Activated CD4-positive, alpha-beta T cell treated with anti-CD3 and anti-CD28 coated beads, Interleukin-2, amount 50 U/mL, for 48 hours (primary cell): ENCODE measurements around the gene PLCL1.
A peak's percentile ranks its signal among the peaks of the same experiment; 100 is the strongest.
"Not testable (repeated sequence)": the region's sequence is repeated elsewhere in the genome, so short reads cannot be mapped to it uniquely, and the experiment has no call there.

ENCODE experiments used
- DNase-seq, 2 experiments: peaks; one replicate each; pipeline ENCODE4 v3.0.0-alpha.2; 2020

PLCL1 gene

DNA sequence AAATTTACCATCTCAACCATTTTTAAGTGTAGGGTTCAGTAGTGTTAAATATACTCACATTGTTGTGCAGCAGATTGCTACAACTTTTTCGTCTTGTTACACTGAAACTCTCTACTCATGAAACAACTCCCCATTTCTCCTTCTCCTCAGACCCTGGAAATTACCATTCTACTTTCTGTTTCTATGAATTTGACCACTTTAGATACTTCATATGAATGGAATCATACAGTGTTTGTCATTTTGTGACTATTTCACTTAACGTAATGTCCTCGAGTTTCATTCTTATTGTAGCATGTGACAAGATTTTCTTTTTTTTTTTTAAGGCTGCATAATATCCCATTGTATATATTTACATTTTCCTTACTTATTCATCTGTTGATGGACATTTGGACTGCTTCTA lies 203.8 kb downstream of the PLCL1 start:
- no peak for DNase-seq

DNA sequence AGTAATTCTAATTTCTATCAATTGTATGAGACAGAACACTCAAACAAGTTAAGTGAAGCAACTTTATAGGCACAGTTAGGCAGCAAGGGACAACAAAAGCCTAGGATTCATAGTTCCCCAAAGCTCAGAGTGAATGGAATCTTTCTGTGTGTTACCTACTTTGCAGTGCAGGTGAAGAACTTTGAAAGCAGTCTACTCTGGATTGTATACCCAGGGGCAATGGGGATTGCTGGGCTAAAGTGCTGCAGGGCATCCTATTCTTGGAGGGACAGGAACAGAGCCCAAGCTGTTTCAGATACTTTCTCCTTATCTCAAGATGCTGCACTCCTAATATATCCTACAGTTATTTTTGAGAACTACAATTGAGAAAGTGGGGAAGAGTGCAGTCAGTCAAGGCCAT lies 207.6 kb downstream of the PLCL1 start:
- DNase-seq = no peak

DNA sequence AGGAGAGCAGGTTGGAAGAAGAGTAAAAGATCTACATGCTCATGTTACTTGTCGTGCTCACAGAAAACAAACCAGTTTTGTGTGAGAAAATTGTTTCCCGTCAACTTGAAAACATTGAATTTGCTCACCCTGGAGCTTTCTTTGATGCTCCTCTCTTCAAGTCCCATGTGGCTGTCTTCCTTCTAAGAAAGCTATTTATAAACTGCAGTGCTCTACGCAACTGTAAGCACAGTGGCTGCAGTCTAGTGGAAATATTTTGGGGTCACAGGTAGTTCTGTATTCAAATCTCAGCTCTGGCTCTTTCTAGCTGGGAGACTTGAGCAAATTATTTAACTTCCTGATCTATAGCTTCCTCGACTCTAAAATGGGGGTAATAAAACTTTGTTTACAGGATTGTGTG lies 211.8 kb downstream of the PLCL1 start:
- DNase-seq = no peak

DNA sequence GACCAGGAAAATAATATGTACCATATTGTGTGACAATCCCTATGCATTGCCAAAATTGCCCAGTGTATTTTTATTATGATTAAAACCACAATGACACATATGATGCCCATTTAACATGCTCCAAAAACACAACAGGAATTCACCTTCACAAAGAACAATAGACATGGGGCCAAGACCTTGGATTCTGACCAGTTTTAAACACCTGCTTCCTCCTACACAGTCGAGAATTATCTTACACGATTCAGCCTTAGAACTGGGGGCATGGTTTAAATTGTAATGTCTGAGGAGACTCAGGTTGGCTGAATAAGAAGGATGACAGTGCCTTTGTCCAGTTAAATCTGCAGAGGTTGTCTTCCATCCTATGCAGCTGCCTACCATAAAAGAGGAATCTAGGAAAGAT lies 212.7 kb downstream of the PLCL1 start:
- no peak for DNase-seq

DNA sequence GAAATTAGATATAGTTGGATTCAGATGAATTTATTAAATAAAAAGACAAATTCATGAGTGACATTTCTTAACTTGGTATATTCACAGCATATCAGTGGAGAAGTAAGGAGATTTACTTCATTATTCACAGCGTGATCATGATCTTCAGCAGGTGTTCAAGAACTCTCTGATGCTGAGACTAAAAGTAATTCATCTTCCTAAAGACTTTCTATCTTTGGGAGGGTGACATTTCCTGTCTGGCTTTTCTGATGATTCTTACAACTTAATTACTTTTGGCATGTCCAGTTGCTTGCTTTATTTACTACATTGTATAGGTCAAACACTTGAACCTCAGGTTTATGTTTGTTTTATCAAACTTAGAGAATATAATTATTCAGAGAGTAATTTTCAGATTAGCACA lies 224.6 kb downstream of the PLCL1 start:
- no peak for DNase-seq

DNA sequence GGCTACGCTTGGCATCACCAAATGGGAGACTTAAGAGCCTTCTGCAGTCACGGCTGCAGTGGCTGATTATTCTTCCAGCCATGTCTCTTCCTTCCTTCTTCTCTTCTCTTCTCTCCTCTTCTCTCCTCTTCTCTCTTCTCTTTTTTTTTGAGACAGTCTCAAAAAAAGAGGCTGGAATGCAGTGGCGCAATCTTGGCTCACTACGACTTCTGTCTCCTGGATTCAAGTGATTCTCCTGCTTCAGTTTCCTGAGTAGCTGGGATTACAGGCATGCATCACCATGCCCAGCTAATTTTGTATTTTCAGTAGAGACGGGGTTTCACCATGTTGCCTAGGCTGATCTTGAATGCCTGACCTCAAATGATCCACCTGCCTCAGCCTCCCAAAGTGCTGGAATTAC lies 225.2 kb downstream of the PLCL1 start:
- not testable (repeated sequence) for DNase-seq

DNA sequence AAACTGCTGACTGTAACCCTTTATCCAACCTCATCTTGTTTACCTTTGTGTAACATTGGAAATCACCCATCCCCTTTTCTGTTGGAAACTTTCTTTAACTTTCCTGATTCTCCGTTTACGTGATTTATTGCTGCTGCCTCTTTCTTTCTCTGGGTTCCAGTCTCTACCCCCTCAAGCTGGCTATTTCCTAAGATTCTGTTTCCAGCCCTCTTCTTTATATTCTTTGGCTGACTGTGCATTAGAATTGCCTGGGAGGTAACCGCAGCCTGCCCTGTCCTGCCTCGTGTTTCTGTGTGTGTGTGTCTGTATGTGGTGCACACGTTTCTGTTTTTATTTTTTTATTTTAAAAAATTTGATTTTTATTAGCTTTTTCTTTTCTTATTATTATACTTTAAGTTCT lies 229.2 kb downstream of the PLCL1 start:
- DNase-seq = no peak

DNA sequence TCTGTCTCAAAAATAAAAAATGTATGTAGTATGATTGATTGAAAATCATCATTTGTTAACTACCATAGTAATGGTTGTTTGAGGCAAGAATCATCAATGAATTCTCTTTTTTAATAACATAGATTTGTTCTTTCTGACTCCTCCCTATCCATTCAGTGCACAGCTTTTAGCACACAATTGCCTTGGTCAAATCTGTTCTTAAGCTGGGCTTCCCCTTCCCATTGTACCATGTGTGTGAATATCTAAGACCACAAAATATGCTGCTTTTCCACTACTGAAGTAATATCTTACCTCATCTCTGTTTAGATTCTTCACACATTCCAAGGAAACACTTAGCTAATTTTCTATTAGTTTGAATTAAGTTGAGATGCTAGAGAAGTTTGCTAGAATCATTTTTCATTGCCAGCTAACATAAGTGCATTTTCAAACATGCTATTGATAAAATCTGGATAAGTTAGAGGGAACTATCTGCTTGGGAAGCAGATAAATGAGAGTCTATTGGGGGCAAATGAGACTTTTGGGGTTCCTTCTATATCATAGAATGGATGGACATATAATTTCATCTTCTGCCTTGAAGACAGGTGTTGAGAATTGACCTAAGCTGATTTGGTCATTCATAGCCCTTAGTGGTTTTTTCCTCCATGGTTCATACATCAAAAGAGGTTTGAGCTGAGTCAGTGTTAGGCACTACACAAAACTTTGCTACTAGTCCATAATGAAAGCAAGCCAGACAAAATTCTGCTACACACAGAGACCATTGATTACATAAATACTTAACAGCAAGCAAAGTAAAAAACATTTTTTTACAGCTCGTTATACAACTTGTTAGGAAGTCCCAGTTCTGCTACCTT lies 231.9 kb downstream of the PLCL1 start:
- DNase-seq = no peak

DNA sequence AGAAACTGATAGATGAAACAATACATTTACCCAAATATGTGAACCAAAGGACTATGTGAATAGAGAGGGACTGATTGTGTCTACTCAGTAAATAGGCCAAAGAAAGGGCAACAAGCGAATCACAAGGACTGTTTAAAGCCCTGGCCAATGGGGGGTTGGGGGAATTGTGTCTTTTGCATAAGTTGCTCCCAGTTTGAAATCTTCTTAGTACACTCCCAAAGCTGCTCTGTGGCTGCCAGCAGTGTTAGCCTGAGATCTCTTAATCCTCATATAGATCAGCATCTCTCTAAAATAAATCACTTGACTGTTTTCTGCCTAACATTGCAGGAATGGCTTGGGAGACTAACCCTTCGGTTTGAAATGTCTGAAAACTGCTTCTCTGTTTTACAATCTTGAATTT lies 236.4 kb downstream of the PLCL1 start:
- no peak for DNase-seq

DNA sequence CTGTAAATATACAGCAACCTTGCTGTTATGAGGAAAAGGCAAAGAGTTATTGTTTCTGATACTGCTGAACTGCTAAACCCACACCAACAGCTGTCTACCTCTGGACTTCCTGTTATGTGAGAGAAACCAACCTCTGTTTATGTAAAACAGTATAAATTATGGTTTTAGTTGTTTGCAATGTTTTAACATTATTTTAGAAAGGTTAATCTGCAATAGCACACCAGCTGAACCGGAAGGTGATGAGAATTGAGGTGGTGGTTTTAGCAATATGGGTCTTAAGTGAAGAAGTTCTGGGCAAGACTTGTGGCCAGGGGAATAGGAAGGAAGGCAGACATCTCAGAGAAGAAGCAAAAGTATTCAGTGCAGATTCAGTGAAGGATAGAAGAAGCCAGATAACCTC lies 237.8 kb downstream of the PLCL1 start:
- no peak for DNase-seq

DNA sequence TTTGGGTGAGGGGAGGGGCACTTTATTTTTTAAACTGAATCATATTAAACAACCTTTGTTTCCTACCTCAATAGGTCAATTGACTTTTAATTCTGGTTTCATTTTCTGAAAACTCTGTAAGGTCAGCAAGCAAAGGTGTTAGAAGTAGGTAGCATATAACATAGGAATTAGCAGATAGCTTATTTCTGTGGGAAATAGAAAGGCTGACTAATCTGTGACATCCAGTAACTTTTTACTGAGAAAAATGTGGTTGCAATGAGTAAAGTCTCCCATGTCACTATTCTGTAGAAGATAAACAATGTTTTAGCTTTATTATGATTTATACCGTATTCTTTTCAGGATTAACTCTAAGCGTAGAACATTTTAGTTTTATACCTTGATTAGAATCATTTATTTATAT lies 240.4 kb downstream of the PLCL1 start:
- no peak for DNase-seq

DNA sequence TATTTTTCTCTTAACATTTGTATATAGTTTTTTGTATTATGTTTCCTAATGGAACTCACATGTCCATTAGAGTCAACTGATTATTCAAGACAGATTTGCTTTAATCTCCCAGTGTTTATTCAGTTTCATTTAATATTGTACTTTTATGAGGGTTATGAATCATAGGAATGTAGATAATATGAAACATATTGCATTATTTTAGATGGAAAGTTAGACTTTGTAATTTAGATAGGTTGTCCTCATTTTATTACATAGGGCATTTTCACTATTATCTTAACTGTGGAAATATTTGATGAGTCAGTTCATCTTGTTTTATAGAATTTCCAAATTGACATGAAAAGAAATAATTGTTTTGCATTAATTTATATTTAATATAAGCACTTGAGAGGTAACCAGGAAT lies 240.8 kb downstream of the PLCL1 start:
- DNase-seq = no peak

DNA sequence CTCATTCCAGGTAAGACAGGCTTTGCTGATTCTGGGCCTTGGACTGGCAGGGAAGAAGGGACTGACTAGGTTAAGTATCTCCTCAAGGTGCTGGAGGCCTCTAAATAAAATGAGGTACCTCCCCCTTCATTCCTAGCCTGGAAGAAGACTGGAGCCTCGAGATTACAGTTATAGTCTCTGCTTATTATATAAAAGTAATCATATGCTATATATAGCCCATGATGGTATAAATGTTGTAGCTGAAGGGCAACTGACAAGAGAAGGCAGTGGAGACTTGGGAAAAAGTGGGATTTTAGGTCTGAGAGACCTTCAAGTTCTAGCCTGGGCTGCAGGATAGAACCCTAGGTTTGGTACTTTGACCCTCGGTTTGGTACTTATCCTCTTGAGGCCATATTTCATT lies 248.3 kb downstream of the PLCL1 start:
- no peak for DNase-seq

DNA sequence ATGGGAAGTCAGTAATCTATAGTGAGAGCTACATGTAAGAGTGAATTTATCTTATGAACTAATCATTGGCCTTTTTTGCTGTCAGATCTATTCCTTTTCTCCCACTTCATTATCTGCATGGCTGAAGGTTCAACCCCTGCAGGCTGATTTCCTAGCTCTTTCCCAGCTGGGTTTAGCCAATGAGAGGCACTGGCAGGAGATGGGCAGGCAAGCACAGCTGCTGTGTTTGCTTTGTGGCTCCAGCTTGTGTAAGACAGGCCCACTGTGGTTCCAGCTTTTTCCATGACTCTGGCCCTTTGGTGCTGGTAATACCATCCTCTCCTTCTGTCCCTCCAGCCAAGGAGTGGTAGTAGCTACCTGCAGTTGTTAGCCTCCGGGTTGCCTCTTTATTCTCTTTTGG lies 248.8 kb downstream of the PLCL1 start:
- DNase-seq = no peak

DNA sequence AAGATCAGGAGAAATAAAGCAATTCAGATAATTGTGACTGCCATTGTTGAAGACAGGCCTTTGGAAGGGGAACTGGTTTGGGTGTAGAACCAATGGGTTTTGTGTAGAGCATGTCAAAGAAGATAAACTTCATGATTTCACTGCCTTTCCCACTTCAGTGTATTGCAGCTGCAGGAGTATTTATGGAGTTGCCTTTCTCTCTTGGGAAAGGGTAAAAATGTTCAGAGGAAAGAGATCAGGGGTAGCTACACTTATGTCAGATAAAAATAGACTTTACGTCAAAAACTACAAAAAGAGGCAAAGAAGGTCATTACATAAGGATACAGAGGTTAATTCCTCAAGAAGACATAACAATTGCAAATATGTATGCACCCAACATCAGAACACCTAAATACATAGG lies 249.4 kb downstream of the PLCL1 start:
- no peak for DNase-seq

DNA sequence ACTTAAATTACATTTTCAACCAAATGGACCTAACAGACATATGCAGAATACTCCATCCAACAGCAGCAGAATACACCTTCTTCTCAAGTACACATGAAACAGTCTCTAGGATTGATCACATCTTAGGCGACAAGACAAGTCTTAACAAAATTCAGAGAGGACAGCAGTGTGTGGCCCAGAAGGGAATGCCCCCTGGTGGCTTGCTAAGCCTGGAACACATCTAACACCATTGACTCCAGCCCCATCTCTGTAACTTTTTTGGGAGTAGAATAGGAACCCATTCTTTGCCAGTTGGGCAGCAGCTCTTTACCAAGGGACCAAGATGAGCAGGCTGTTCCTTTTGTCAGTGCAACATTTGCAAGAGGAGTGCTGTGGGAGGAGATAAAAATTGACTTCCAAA lies 249.9 kb downstream of the PLCL1 start:
- DNase-seq = peak; percentile 38 to 56

DNA sequence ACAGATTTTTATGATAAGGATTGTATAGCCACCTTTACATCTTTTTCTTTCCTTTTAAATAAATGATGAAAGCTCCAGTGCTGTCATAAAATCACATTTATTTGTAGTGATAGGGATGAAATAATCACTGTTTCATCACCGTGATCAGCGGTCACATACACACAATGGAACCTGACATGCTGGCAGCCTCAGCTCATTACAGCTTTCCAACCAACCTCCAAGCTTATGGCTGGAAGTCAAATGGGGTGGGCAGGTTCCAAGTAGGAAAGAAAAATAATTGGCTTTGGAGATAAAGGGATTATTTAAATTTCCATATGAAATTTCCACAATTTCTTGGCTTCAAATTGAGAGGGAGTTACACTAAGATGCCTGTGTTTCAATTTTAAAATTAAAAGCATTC lies 251.3 kb downstream of the PLCL1 start:
- no peak for DNase-seq

DNA sequence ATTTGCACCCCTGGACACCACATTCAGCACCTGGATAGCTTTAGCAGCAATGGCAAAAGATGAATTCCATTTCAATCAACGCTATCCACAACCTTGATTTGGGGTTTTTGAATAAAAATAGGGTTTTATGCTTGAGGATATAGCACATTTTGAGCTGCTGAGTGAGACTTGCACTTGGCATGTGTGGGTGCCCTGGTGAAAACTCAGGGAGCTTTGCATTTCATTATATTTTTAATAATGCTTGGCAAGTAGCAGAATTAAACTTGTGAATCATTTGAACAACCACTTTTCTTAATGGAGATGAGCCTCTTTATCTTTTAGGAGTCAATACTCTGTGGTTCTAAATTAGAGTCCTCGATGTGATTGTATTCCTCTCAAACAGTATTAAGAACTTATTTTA lies 252.4 kb downstream of the PLCL1 start:
- no peak for DNase-seq

DNA sequence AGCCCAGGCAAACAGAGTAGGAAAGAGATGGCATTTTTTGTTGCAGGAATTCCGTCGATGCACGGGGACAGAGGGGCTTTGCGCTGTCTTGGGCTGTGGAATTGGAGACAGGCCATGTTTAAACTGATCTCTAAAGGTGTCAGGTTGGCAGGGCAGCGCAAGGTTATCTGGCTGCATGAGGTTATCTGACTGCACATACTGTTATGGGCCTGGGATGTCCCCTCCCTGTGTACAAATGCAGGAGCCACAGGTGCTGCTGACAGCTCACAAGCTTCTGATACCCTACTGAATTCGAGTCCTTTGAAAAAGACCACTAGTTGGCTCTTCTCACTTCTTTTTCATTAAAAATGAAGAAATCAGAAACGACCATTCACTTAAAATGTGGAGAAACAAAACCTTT lies 255.4 kb downstream of the PLCL1 start:
- no peak for DNase-seq

DNA sequence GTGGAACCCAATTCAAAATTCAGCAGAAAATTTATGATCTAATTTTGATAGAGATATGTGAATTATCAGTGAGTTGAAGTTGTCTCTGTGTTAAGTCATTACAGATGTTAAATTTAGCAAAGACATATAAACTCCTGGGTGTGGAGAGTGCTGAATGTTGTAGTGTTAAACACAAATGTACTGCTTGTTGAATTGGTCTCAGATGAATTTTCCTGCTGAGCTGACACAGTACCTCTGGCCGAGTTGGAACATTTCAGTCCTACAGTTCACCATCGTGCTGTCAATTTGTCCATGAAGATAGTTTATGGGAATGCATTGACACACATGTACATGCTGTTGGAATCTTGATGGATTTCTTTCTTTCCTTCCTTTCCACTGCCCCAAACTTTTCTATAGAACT lies 255.9 kb downstream of the PLCL1 start:
- DNase-seq = no peak

DNA sequence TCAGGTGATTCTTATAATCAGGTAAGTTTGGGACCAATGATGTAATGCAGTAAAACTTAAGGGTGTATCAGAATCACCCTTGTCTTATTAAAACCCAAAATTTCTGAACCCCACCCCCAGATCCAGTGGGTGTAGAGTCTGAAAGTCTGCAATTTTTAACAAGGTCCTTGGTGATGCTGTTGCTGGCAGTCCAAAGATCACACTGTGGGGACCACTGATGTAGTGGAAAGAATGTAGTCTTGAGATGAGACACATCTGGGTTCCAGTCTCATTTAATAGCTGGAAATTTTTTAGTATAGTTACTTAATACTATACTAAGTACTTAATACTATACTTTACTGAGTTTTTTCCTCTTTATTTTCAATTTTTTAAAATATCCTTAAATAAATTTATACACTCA lies 258.4 kb downstream of the PLCL1 start:
- DNase-seq = no peak

DNA sequence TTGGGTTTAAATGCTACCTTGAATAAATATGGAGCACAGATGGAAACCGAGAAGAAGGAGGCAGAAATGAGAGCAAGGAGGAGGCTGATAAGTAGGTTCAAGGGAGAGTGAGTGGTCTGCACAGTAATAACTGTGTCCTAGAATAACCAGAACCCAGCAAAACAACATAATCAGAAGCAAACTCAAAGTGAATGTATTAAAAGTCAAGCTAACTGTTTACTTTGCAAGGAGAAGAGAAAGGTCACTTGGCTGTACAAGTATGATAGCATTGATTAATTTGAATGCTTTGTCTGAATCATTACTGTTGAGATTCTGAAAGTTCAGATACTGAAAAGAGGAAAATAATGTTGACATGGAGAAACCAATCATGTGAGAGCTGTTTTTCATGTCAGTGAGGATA lies 258.8 kb downstream of the PLCL1 start:
- DNase-seq = no peak

DNA sequence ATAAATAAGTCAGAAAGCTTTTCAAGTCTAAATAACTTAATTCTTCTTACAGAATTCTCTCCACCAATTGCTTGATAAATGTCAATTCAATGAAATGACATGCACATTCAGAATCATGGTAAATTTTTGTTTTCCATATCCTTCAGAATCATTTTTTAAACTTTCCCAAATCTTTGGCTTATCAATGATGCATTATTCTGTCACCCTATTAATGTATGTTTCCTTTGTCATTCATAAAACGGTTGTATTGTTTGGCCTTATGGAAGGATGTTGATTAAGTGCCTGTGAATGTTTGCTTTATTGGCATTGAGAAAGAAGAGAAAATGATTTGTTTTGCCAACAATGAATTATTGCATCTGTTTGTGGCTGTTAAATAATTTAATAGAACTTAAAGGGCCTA lies 260.9 kb downstream of the PLCL1 start:
- DNase-seq = no peak

DNA sequence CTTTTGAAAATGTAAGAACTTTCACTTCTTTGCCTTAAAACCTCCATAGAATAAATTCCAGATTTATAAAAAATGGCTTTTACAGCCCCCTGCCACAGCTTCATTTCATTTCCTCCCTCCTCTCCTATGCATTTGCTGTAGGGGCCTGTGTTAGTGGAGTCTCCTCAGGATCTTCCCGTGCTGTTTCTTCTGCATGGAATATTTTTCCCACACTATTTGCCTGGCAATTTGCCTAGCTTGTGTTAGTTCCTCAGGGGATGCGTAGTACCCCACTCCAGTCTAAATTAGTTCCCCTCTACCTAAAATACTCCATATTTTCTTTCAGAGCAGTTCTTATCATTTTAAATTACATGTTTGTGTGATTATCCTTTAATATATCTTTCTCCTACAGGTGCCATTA lies 262.2 kb downstream of the PLCL1 start:
- DNase-seq = no peak

DNA sequence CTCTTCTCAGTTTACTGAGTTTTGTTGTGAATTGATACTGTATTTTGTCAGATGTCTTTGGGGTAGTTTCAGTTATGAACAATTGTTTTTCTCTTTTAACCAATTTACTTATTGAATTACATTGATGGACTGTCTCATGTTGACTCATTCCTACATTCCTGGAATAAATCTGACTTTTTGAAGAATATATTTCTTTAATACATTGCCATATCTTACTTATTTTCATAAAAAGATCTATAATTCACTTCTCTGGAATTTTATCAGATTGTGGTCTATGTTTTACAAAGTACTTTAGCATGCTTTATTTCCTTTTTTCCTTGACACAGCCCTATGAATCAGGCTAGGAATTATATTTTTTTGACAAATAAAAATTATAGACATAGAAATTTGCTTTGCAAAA lies 268.3 kb downstream of the PLCL1 start:
- no peak for DNase-seq
